Loucy (cell line): ENCODE data around the gene KCNJ15.

Experiments
- H2AFZ ChIP-seq: fragments of 200-600 bp; sonication (generic); 2 replicates; pipeline ENCODE4 v1.6.0; 2016; ENCODE audit warnings: antibody characterized with exemption, mild to moderate bottlenecking, low read length, moderate library complexity
- H3F3A ChIP-seq: fragments of 200-600 bp; 2 replicates; pipeline ENCODE4 v1.6.0; 2016; ENCODE audit warnings: antibody characterized with exemption, low read depth, mild to moderate bottlenecking
- H3K27me3 ChIP-seq: fragments of 200-600 bp; sonication (generic); 2 replicates; pipeline ENCODE4 v1.6.1; 2014; ENCODE audit warnings: low read length, mild to moderate bottlenecking; ENCODE audit not compliant: insufficient read depth, poor library complexity, severe bottlenecking
- H3K36me3 ChIP-seq: fragments of 200-600 bp; sonication (generic); 2 replicates; pipeline ENCODE4 v1.6.1; 2016; ENCODE audit warnings: low read length; ENCODE audit not compliant: insufficient read depth
- H3K4me1 ChIP-seq: fragments of 200-600 bp; sonication (generic); 2 replicates; pipeline ENCODE4 v1.5.1; 2014; ENCODE audit warnings: low read length, mild to moderate bottlenecking; ENCODE audit not compliant: insufficient read depth, poor library complexity, severe bottlenecking
- H3K4me2 ChIP-seq: fragments of 200-600 bp; sonication (generic); 2 replicates; pipeline ENCODE4 v1.6.0; 2014; ENCODE audit warnings: antibody characterized with exemption, low read length, low read depth, mild to moderate bottlenecking; ENCODE audit not compliant: poor library complexity, severe bottlenecking
- H3K4me3 ChIP-seq: fragments of 200-600 bp; sonication (generic); 2 replicates; pipeline ENCODE4 v1.5.1; 2014; ENCODE audit warnings: low read length, mild to moderate bottlenecking, mixed read lengths; ENCODE audit not compliant: poor library complexity, severe bottlenecking
- H3K79me2 ChIP-seq: fragments of 200-600 bp; sonication (generic); 2 replicates; pipeline ENCODE4 v1.6.1; 2014; ENCODE audit warnings: low read length; ENCODE audit not compliant: insufficient read depth
- H3K9ac ChIP-seq: fragments of 200-600 bp; sonication (generic); 2 replicates; pipeline ENCODE4 v1.6.0; 2014; ENCODE audit warnings: mild to moderate bottlenecking, low read depth, low read length, moderate library complexity; ENCODE audit not compliant: poor library complexity, severe bottlenecking
- H3K9me2 ChIP-seq: fragments of 200-600 bp; sonication (generic); replicated peaks from 2 replicates; pipeline ENCODE4 v1.6.1; 2016; ENCODE audit warnings: low read depth, low read length, mixed read lengths
- H3K9me3 ChIP-seq: fragments of 200-600 bp; sonication (generic); 2 replicates; pipeline ENCODE4 v1.6.1; 2014; ENCODE audit warnings: mild to moderate bottlenecking, antibody characterized with exemption, low read length, low read depth; ENCODE audit not compliant: insufficient read depth
- H4K20me1 ChIP-seq: fragments of 200-600 bp; sonication (generic); 2 replicates; pipeline ENCODE4 v1.6.0; 2014; ENCODE audit warnings: antibody characterized with exemption, low read length, mild to moderate bottlenecking; ENCODE audit not compliant: insufficient read depth, poor library complexity, severe bottlenecking
- CTCF ChIP-seq: fragments of 200-600 bp; sonication (generic); conservative IDR thresholded peaks from 2 replicates; pipeline ENCODE4 v1.5.1; 2014; ENCODE audit warnings: mild to moderate bottlenecking, antibody characterized with exemption, low read length
- EZH2phosphoT487 ChIP-seq: fragments of 200-600 bp; IDR thresholded peaks from 2 replicates; pipeline ENCODE4 v1.6.1; 2018; ENCODE audit warnings: antibody characterized with exemption, mild to moderate bottlenecking, moderate library complexity, borderline replicate concordance

The KCNJ15 gene

GRCh38 chr21:38266732-38267131 is 9.9 kb downstream of the KCNJ15 start:
- TF ChIP-seq CTCF (no peak), EZH2phosphoT487 (no peak)
- Histone ChIP-seq H3K9me3 (no peaks in the 10 kb centered on the region), H3K27me3 (no peaks in the 10 kb centered on the region), H3K4me3 (no peak overlapping the region), H2AFZ (no peak overlapping the region), H3K9ac (no peak overlapping the region), H3K4me1 (no peaks in the 10 kb centered on the region), H3F3A (no peaks in the 10 kb centered on the region), H3K4me2 (no peak overlapping the region), H4K20me1 (no peaks in the 10 kb centered on the region), H3K79me2 (no peaks in the 10 kb centered on the region), H3K36me3 (no peaks in the 10 kb centered on the region), H3K9me2 (no peaks in the 10 kb centered on the region)

- H3K79me2 ChIP-seq, result no peaks in the 10 kb centered on the region
- H3K4me3 ChIP-seq, result no peak overlapping the region
- no peak overlapping the region for H3K9ac ChIP-seq
- H3K4me1 ChIP-seq, result no peaks in the 10 kb centered on the region
- no peaks in the 10 kb centered on the region for H3K36me3 ChIP-seq
- no peaks in the 10 kb centered on the region for H3F3A ChIP-seq
- no peak overlapping the region for H2AFZ ChIP-seq
- no peaks in the 10 kb centered on the region for H3K27me3 ChIP-seq
- H4K20me1 ChIP-seq, result no peaks in the 10 kb centered on the region
- no peaks in the 10 kb centered on the region for H3K9me2 ChIP-seq
- H3K9me3 ChIP-seq, result no peaks in the 10 kb centered on the region
- TF ChIP-seq EZH2phosphoT487, result no peak
- no peak for TF ChIP-seq CTCF
- H3K4me2 ChIP-seq, result no peak overlapping the region
Measured at GRCh38 chr21:38267136-38267755, 10.5 kb downstream of the KCNJ15 start.

GRCh38 chr21:38267991-38268863 is 11.4 kb downstream of the KCNJ15 start:
- no peak overlapping the region for H3K4me2 ChIP-seq
- H3K9ac ChIP-seq, result no peak overlapping the region
- H3K4me3 ChIP-seq, result no peak overlapping the region
- H2AFZ ChIP-seq, result no peak overlapping the region
- H3K9me3 ChIP-seq, result no peaks in the 10 kb centered on the region
- no peaks in the 10 kb centered on the region for H3K79me2 ChIP-seq
- no peaks in the 10 kb centered on the region for H3F3A ChIP-seq
- TF ChIP-seq EZH2phosphoT487 (no peak), CTCF (no peak)
- no peaks in the 10 kb centered on the region for H3K36me3 ChIP-seq
- H4K20me1 ChIP-seq, result no peaks in the 10 kb centered on the region
- no peaks in the 10 kb centered on the region for H3K27me3 ChIP-seq
- H3K9me2 ChIP-seq, result no peaks in the 10 kb centered on the region
- H3K4me1 ChIP-seq, result no peaks in the 10 kb centered on the region
